HCT116 (cell line): ENCODE results near the gene HERC6. TPM values are rescaled to one million over a fixed set of nuclear protein-coding genes. Genes with fewer than 3 reads are reported as not detected.

ENCODE experiments used
- ATAC-seq: fragments of 200-7000 bp; cut with Tn5 transposase; 2 replicates; pipeline ENCODE4 v1.9.1; 2020; ENCODE audit warnings: mild to moderate bottlenecking, moderate library complexity
- BruUV-seq: library from RNA; stranded (reverse); fragments of 400-500 nt; replicated peaks from 2 replicates; lab custom pipeline; 2021; lab: Mats Ljungman, UMichigan
- CTCF ChIA-PET: fragments of 300-600 bp; sonication (Branson Sonifier 250); formaldehyde crosslinking; loops from one replicate; lab custom pipeline; 2021; ENCODE audit warnings: antibody characterized with exemption; lab: Charles Lee
- POLR2A ChIA-PET: fragments of 300-600, 350-600 bp; sonication (Branson Sonifier 250); formaldehyde crosslinking; loops from one replicate; lab custom pipeline; 2021; ENCODE audit warnings: antibody characterized with exemption; lab: Charles Lee
- RAD21 ChIA-PET, 2 experiments: fragments of 300-600 bp; sonication (Branson Sonifier 250); formaldehyde crosslinking; loops; one replicate each; lab custom pipeline; 2023; ENCODE audit warnings: low total read pairs in 2 of 2; ENCODE audit not compliant: uncharacterized antibody in 2 of 2, unreplicated experiment in 2 of 2, low non-redundant PET in 1 of 2; lab: Charles Lee
- DNase-seq: peaks from one replicate; pipeline ENCODE4 v3.0.0-alpha.2; 2010; ENCODE audit warnings: low read depth, low spot score
- H2AFZ ChIP-seq: fragments of 200-600 bp; shearing (Covaris generic), sonication (generic); 2 replicates; pipeline ENCODE4 v1.6.1; 2017; ENCODE audit warnings: low read depth, mixed run types, mixed read lengths, antibody characterized with exemption, low read length; ENCODE audit not compliant: poor library complexity, severe bottlenecking
- H3K27ac ChIP-seq: 2 replicates; pipeline ENCODE4 v1.5.1; 2012; ENCODE audit warnings: low read depth, low read length
- H3K27me3 ChIP-seq: fragments of 200-600 bp; sonication (generic); 2 replicates; pipeline ENCODE4 v1.6.1; 2016; ENCODE audit warnings: mixed run types, low read length, mixed read lengths; ENCODE audit not compliant: insufficient read depth
- H3K36me3 ChIP-seq, 2 experiments: fragments of 200-500 bp in 1 of 2; fragments of 200-600 bp in 1 of 2; sonication (Bioruptor generic) in 1 of 2; sonication (generic) in 1 of 2; 2 replicates each; pipeline versions ENCODE4 v1.5.1 to v1.6.1; 2014 to 2016; ENCODE audit warnings: low read length in 2 of 2, inconsistent platforms in 1 of 2, mixed read lengths in 1 of 2, mixed run types in 1 of 2; ENCODE audit not compliant: insufficient read depth in 2 of 2, control insufficient read depth in 1 of 2
- H3K4me1 ChIP-seq, 2 experiments: fragments of 200-600 bp in 1 of 2; sonication (generic) in 1 of 2; 2 replicates each; pipeline versions ENCODE4 v1.5.1 to v1.6.1; 2012 to 2017; ENCODE audit warnings: low read length in 2 of 2, inconsistent platforms in 1 of 2, mild to moderate bottlenecking in 1 of 2, mixed read lengths in 1 of 2, mixed run types in 1 of 2, moderate library complexity in 1 of 2; ENCODE audit not compliant: insufficient read depth in 2 of 2, control insufficient read depth in 1 of 2
- H3K4me2 ChIP-seq: fragments of 200-600 bp; sonication (generic); 2 replicates; pipeline ENCODE4 v1.6.1; 2017; ENCODE audit warnings: mixed run types, low read length, mixed read lengths
- H3K4me3 ChIP-seq, 2 experiments: fragments of 200-600 bp in 1 of 2; sonication (generic) in 1 of 2; replicated peaks in 1 of 2; 2 replicates each; pipeline ENCODE4 v1.5.1; 2011 to 2016; ENCODE audit warnings: low read length in 2 of 2, control low read depth in 1 of 2, low read depth in 1 of 2, mild to moderate bottlenecking in 1 of 2, mixed read lengths in 1 of 2, mixed run types in 1 of 2
- H3K79me2 ChIP-seq: fragments of 200-600 bp; sonication (generic); 2 replicates; pipeline ENCODE4 v1.6.1; 2017; ENCODE audit warnings: mild to moderate bottlenecking, mixed run types, low read length, moderate library complexity, mixed read lengths; ENCODE audit not compliant: insufficient read depth
- H3K9ac ChIP-seq: fragments of 200-600 bp; sonication (generic); 2 replicates; pipeline ENCODE4 v1.6.1; 2016; ENCODE audit warnings: low read length, mixed read lengths
- H3K9me2 ChIP-seq: fragments of 200-600 bp; sonication (generic), shearing (Covaris generic); 2 replicates; pipeline ENCODE4 v1.6.1; 2017; ENCODE audit warnings: mixed run types, mild to moderate bottlenecking, moderate library complexity; ENCODE audit not compliant: insufficient read depth
- H3K9me3 ChIP-seq, 2 experiments: fragments of 200-500 bp in 1 of 2; fragments of 200-600 bp in 1 of 2; sonication (Bioruptor generic) in 1 of 2; sonication (generic) in 1 of 2; 2 replicates each; pipeline ENCODE4 v1.6.1; 2014 to 2017; ENCODE audit warnings: low read length in 2 of 2, mixed read lengths in 2 of 2, inconsistent platforms in 1 of 2, low read depth in 1 of 2, mild to moderate bottlenecking in 1 of 2, mixed run types in 1 of 2, moderate library complexity in 1 of 2; ENCODE audit not compliant: control insufficient read depth in 1 of 2, insufficient read depth in 1 of 2
- H4K20me1 ChIP-seq: fragments of 200-600 bp; sonication (generic), shearing (Covaris generic); 2 replicates; pipeline ENCODE4 v1.6.1; 2017; ENCODE audit warnings: mixed run types, mild to moderate bottlenecking, moderate library complexity; ENCODE audit not compliant: insufficient read depth
- ATF3 ChIP-seq: IDR thresholded peaks from 2 replicates; pipeline ENCODE4 v1.6.1; 2012
- CEBPB ChIP-seq: IDR thresholded peaks from 2 replicates; pipeline ENCODE4 v1.6.1; 2012; ENCODE audit warnings: low read depth
- CTCF ChIP-seq, 3 experiments: fragments of 200-600 bp in 1 of 3; sonication (generic) in 1 of 3; IDR thresholded peaks in 2 of 3; conservative IDR thresholded peaks in 1 of 3; 2 replicates each; pipeline ENCODE4 v1.5.1; 2012 to 2017; ENCODE audit warnings: low read depth in 2 of 3, low read length in 2 of 3, antibody characterized with exemption in 1 of 3, borderline replicate concordance in 1 of 3, control low read depth in 1 of 3, mild to moderate bottlenecking in 1 of 3, mixed read lengths in 1 of 3, mixed run types in 1 of 3, moderate library complexity in 1 of 3; ENCODE audit not compliant: insufficient read depth in 1 of 3
- EZH2phosphoT487 ChIP-seq: fragments of 200-600 bp; IDR thresholded peaks from 2 replicates; pipeline ENCODE4 v1.6.1; 2018; ENCODE audit warnings: antibody characterized with exemption, borderline replicate concordance
- FOSL1 ChIP-seq: IDR thresholded peaks from 2 replicates; pipeline ENCODE4 v1.6.1; 2012; ENCODE audit warnings: low read depth
- POLR2A ChIP-seq: IDR thresholded peaks from 2 replicates; pipeline ENCODE4 v1.7.0; 2011; ENCODE audit warnings: borderline replicate concordance; ENCODE audit not compliant: insufficient read depth, insufficient read length; ENCODE audit errors: extremely low read depth
- RAD21 ChIP-seq: IDR thresholded peaks from 2 replicates; pipeline ENCODE4 v1.6.1; 2012; ENCODE audit warnings: low read depth, mild to moderate bottlenecking
- REST ChIP-seq: IDR thresholded peaks from 2 replicates; pipeline ENCODE4 v1.6.1; 2012; ENCODE audit warnings: low read depth
- SP1 ChIP-seq: IDR thresholded peaks from 2 replicates; pipeline ENCODE4 v1.6.1; 2012; ENCODE audit warnings: low read depth
- TCF7L2 ChIP-seq: IDR thresholded peaks from 2 replicates; pipeline ENCODE4 v1.7.0; 2011; ENCODE audit warnings: borderline replicate concordance, inconsistent platforms; ENCODE audit not compliant: insufficient read depth, insufficient read length; ENCODE audit errors: extremely low read depth
- YY1 ChIP-seq: IDR thresholded peaks from 2 replicates; pipeline ENCODE4 v1.6.1; 2011; ENCODE audit warnings: low read length, low read depth, moderate library complexity, mild to moderate bottlenecking; ENCODE audit not compliant: insufficient replicate concordance; ENCODE audit errors: extremely low read depth
- ZNF274 ChIP-seq: fragments of 200-500 bp; sonication (Bioruptor generic); IDR thresholded peaks from 2 replicates; pipeline ENCODE4 v1.6.1; 2014; ENCODE audit warnings: mild to moderate bottlenecking, low read depth, low read length, inconsistent platforms
- intact Hi-C: fragments of 100-400 bp; cut with micrococcal nuclease; formaldehyde crosslinking; loops from 2 replicates; pipeline ENCODE4 v1.10.0; 2022
- total RNA-seq: library from RNA; stranded (reverse); gene quantifications from one replicate; pipeline ENCODE4 v1.2.1, GENCODE V29; 2021; ENCODE audit not compliant: unreplicated experiment

HERC6 gene
- total RNA-seq, 1 experiment from 2014 or later: 4.9 TPM

GRCh38 chr4:88415982-88416381 lies 37.3 kb downstream of the HERC6 start:
- Histone ChIP-seq H3K4me3 (no peak overlapping the region), H4K20me1 (no peaks in the 10 kb centered on the region), H3K9ac (no peak overlapping the region), H3K4me1 (no peaks in the 10 kb centered on the region), H3K4me2 (no peak overlapping the region), H3K79me2 (no peaks in the 10 kb centered on the region), H3K27ac (no peak overlapping the region), H3K27me3 (no peaks in the 10 kb centered on the region), H3K9me3 (no peaks in the 10 kb centered on the region), H3K36me3 (no peaks in the 10 kb centered on the region), H3K9me2 (no peaks in the 10 kb centered on the region), H2AFZ (no peak overlapping the region)
- ATAC-seq (no peak), DNase-seq (no peak)
- BruUV-seq: no TSS peak
- intact Hi-C loops: loop anchor here (2.0 kb wide), 1 partner anchor 31 kb away; no protein-coding TSS in a partner anchor
- TF ChIP-seq RAD21 (no peak), SP1 (no peak), CEBPB (no peak), CTCF (IDR thresholded peaks at IDR 0.05 in 2 of 3, conservative IDR thresholded peaks at IDR 0.05 in 1 of 3; ENCODE audit: borderline replicate concordance in 1 of 3, insufficient read depth in 1 of 3, low read depth in 2 of 3, low read length in 2 of 3) (no peak), EZH2phosphoT487 (no peak), ZNF274 (no peak), TCF7L2 (no peak), YY1 (no peak), FOSL1 (no peak), POLR2A (no peak), REST (no peak), ATF3 (no peak)
- CTCF ChIA-PET: no interaction called here
- POLR2A ChIA-PET: no interaction called here
- RAD21 ChIA-PET: no interaction called here
